Right lobe of liver (tissue), 4 donors: ENCODE measurements around the gene SF3A2.

Source experiments
- POLR2A ChIP-seq: fragments of 450-650 bp; IDR thresholded peaks from one replicate; pipeline ENCODE4 v1.6.1; 2017; ENCODE audit warnings: antibody characterized with exemption, mild to moderate bottlenecking
- TF ChIP-seq, protein P1 (sequence below), 4 donors: fragments of 200-600 bp in 3 of 4; fragments of 450-650 bp in 1 of 4; IDR thresholded peaks; one replicate each; pipeline versions ENCODE4 v1.5.1 to v1.8.0; 2016 to 2022; ENCODE audit warnings: antibody characterized with exemption in 4 of 4, mild to moderate bottlenecking in 2 of 4
- donor health status: DM: no; HTN: no; CAD: no.
- donor health status: DM: no; HTN: no; CAD: no.
- donor health status: DM: no; HTN: yes; CAD: no.

DNA sequence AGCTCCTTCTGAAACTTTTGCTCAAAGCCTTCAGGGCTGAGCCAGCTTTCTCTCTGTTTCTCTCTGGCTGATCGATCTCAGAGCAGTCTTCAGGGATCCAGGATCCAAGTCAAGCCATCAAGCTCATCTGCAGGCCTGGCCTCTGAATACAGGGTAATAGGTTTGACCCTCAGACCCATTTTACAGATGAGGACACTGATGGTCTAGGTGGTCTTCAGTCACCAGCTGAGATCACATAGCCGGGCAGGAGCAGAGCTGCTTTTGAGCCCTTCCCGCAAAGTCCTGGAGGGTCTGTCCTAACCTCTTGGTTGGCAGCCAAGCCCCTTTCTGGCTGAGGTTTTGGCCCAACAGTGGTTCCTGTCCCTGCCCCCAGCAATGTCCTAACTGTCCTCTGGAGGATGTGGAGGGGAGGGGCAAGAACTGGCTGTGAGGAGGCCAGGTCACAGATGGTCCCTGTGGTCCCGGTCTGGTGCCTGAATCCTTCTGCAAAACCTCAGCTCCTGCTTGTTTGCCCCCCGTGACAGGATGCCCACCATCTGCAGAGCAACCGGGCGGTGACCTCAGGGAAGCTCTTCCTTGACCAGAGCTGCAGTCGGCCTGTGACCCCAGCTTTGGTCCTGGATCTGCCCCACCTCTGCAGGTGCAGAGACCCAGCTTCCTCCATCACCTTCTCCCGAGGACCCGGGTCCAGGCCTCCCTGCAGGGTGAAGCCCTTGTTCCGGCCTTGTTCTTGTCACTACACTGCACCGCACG is 51.1 kb downstream of the SF3A2 start:
- TF ChIP-seq, protein P1, sequence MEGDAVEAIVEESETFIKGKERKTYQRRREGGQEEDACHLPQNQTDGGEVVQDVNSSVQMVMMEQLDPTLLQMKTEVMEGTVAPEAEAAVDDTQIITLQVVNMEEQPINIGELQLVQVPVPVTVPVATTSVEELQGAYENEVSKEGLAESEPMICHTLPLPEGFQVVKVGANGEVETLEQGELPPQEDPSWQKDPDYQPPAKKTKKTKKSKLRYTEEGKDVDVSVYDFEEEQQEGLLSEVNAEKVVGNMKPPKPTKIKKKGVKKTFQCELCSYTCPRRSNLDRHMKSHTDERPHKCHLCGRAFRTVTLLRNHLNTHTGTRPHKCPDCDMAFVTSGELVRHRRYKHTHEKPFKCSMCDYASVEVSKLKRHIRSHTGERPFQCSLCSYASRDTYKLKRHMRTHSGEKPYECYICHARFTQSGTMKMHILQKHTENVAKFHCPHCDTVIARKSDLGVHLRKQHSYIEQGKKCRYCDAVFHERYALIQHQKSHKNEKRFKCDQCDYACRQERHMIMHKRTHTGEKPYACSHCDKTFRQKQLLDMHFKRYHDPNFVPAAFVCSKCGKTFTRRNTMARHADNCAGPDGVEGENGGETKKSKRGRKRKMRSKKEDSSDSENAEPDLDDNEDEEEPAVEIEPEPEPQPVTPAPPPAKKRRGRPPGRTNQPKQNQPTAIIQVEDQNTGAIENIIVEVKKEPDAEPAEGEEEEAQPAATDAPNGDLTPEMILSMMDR (IDR thresholded peaks at IDR 0.05) = no peak
- no peak for TF ChIP-seq POLR2A
